Ishikawa (cell line): Measurements from ENCODE around the gene SLC4A2.

Experiments used
- CEBPB ChIP-seq: IDR thresholded peaks from 2 replicates; pipeline ENCODE4 v1.6.1; 2012
- CREB1 ChIP-seq: IDR thresholded peaks from 2 replicates; pipeline ENCODE4 v1.6.1; 2012; ENCODE audit warnings: low read depth
- EGR1 ChIP-seq: IDR thresholded peaks from 2 replicates; pipeline ENCODE4 v1.6.1; 2012
- EP300 ChIP-seq: IDR thresholded peaks from 2 replicates; pipeline ENCODE4 v1.6.1; 2012; ENCODE audit warnings: borderline replicate concordance
- FOXM1 ChIP-seq: IDR thresholded peaks from 2 replicates; pipeline ENCODE4 v1.6.1; 2012; ENCODE audit warnings: low read depth, borderline replicate concordance
- NFIC ChIP-seq: IDR thresholded peaks from 2 replicates; pipeline ENCODE4 v1.6.1; 2012
- RAD21 ChIP-seq: IDR thresholded peaks from 2 replicates; pipeline ENCODE4 v1.6.1; 2012; ENCODE audit warnings: low read depth
- REST ChIP-seq: IDR thresholded peaks from 2 replicates; pipeline ENCODE4 v1.6.1; 2012; ENCODE audit warnings: low read depth, mild to moderate bottlenecking
- TAF1 ChIP-seq: IDR thresholded peaks from 2 replicates; pipeline ENCODE4 v1.6.1; 2012; ENCODE audit warnings: low read depth, mild to moderate bottlenecking
- TCF12 ChIP-seq: IDR thresholded peaks from 2 replicates; pipeline ENCODE4 v1.6.1; 2012; ENCODE audit warnings: low read depth
- TEAD4 ChIP-seq: IDR thresholded peaks from 2 replicates; pipeline ENCODE4 v1.6.1; 2012
- USF1 ChIP-seq: IDR thresholded peaks from 2 replicates; pipeline ENCODE4 v1.6.1; 2012
- YY1 ChIP-seq: IDR thresholded peaks from 2 replicates; pipeline ENCODE4 v1.6.1; 2012; ENCODE audit warnings: low read depth
- ZBTB7A ChIP-seq: IDR thresholded peaks from 2 replicates; pipeline ENCODE4 v1.6.1; 2012; ENCODE audit warnings: low read depth
- TF ChIP-seq, protein P1 (sequence below): IDR thresholded peaks from 2 replicates; pipeline ENCODE4 v1.6.1; 2012

SLC4A2 gene

DNA sequence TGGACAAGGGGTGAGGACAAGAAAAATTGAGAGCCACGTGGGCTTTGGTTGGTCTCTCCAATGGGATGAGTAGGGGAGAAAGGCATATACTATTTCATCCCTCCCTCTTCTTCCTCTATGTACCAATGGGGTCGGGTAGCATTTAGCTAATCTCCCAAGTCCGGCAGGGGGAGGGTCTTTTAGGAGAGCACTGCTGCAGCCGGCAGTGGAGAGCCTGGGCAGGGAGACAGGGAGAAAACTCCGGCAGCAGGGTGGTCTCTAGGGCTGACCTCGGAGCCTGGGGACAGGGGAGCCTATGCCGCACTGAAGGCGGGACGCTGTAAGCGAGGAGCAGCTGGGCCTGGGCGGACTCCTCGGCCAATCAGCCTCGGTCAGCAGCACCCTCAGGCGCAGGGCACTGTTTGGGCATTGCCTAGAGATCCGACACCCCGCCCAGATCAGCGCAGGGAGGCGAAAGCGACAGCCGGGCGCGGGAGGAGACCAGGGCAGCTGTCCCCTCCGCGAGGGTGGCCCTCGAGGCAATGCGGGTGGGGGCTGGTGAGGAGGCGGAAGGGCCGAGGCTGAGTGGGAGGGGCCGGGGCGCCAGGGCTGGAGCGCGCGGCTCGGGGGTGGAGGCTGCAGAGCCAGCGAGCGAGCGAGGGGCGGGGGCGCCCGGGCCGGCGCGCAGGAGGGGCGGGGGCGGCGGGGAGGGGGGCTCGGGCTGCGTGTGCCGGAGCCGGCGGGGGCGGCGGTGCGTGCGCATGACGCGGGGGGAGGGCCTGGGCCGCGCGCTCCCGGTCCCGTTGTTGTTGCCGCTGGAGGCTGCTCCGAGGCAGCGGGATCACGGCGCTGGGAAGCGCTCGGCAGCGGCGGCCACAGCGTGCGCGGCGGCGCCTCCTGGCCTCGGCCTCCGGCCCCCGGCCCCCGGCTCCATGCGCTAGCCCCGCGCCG, 26.6 kb downstream of the SLC4A2 start, which contains the start of gene AGAP3:
Gene AGAP3, plus strand, starts transcription at position 785 of the 930 bp plus-strand sequence. CDS start 267 bp downstream, outside the sequence.
- no peak; the same call in 1 of the 2 replicates for TF ChIP-seq EP300
- TF ChIP-seq FOXM1 = no peak
- TF ChIP-seq EGR1 = peak; percentile 66
- TF ChIP-seq TCF12 = no peak
- TF ChIP-seq YY1 = peak; percentile 41; the same call in 1 of the 2 replicates
- TF ChIP-seq NFIC = no peak
- no peak for TF ChIP-seq RAD21
- peak; percentile 79; the same call in 1 of the 2 replicates for TF ChIP-seq ZBTB7A
- TF ChIP-seq CREB1 = no peak
- TF ChIP-seq REST = no peak
- TF ChIP-seq TAF1 = peak; percentile 59
- no peak for TF ChIP-seq CEBPB
- TF ChIP-seq USF1 = peak; percentile 76
- TF ChIP-seq, protein P1, sequence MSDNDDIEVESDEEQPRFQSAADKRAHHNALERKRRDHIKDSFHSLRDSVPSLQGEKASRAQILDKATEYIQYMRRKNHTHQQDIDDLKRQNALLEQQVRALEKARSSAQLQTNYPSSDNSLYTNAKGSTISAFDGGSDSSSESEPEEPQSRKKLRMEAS = peak; percentile 75
- no peak for TF ChIP-seq TEAD4

DNA sequence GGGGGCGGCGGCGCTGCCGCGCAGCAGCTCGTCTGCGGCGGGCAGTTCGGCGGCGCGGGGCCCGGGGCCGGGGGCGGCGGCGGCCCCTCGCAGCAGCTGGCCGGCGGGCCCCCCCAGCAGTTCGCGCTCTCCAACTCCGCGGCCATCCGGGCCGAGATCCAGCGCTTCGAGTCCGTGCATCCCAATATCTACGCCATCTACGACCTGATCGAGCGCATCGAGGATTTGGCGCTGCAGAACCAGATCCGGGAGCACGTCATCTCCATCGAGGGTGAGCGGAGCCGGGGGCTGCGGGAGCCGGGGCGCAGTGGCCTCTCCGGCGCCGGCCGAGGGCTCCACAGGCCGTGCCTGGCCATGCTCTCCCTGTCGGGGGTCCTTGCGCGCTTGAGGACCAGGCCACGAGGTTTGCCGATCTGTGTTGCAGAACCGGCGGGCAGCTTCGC, 27.4 kb downstream of the SLC4A2 start:
- TF ChIP-seq YY1 = no peak
- TF ChIP-seq, protein P1 = peak; percentile 72; the same call in 1 of the 2 replicates

- TF ChIP-seq, protein P1 = no peak; the same call in 1 of the 2 replicates
- TF ChIP-seq ZBTB7A (peak; percentile 64), TAF1 (peak; percentile 17; the same call in 1 of the 2 replicates)
Observed at GRCh38 chr7:151087245-151088018, 28.0 kb downstream of the SLC4A2 start.

DNA sequence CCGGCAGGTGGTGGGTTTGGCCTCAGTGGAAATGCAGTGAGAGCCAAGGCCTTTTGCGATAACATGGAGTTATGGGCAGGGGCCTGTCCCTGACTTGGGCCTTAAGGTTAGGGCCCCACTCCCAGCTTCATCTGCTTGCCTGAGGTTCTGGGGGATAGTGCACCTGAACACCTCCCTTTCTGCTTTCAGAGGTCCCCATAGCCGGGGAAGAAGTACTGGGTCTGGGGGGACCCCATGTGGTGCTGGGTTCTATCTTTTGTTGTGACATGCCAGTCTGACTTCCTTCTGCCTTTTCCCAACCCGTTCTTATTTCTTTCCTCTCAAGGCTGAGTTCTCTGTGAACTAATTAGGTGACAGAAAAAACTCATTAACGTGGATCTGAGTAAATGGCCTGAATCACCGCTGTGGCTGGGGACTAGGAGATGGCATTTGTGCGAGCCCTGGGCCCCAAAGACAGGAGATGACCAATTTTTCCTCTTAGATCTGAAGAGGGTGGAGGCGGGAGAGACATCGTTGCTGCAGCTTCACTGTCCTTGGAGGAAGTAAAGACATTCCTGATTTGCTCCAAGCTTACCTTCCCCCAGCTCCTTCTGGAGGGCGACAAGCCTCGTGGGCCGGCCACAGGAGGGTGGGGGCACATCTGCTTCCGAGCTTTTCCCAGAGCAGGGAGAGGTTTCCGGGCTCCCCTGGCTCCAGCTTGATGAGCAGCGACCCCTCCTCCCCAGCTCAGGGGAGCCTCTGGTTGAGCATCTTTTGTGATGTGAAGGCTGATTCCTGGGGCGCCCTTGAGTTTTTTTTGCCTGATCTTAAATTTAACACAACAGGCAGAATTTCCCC, 28.8 kb downstream of the SLC4A2 start:
- no peak for TF ChIP-seq YY1
- TF ChIP-seq EGR1 = no peak
- TF ChIP-seq CEBPB = no peak
- TF ChIP-seq NFIC = no peak
- TF ChIP-seq, protein P1 = no peak
- TF ChIP-seq USF1 = no peak
- TF ChIP-seq FOXM1 = no peak
- no peak for TF ChIP-seq RAD21
- no peak for TF ChIP-seq CREB1

DNA sequence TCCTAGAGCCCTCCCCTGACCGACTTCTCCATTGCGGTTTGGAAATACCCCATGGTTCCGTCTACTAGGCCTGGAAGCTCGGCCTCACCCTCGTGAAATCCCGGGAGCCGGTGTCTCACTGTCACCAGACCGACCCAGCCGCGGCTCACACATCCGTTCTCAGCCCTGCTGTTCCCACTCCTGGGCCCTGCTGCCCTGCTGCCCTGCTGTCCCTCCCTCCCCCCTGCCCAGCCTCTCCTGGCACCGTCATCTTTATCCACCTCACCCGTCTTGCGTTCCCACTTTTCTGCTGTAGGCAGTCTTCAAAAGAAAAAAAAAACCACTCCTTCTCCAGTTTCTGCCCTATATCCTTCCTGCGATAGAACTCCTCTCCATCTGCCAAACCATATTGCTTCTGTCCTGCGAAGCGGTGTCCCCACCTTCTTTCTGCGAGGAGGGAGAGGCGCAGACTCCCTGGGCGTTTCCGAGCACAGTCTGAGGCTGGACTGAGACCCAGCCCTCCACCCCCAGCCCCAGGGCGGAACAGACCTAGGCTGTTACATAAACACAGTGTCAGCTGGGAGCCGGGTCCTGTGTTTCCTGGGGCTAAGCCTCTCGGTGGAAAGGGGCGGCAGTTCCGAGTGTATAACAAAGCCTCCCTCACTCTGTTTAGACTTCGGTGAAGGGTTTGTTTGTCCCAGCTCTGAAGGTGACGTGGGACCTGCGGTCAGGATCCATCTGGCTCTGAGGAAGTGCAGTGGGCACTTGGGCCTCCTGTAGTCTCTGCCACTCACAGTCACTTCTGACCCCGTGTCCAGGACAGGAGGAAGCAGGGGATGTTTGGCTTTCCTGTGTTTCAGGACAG, 29.7 kb downstream of the SLC4A2 start:
- TF ChIP-seq EGR1 (no peak), EP300 (no peak), CREB1 (no peak), YY1 (no peak), USF1 (no peak), CEBPB (no peak), TAF1 (no peak), NFIC (no peak), REST (no peak), TCF12 (no peak), RAD21 (no peak), TEAD4 (no peak), ZBTB7A (no peak)
- TF ChIP-seq, protein P1 = no peak
